ENCODE results near the gene CCR5.
"Not testable (repeated sequence)": the region's sequence is repeated elsewhere in the genome, so short reads cannot be mapped to it uniquely, and the experiment has no call there.

The CCR5 gene

DNA sequence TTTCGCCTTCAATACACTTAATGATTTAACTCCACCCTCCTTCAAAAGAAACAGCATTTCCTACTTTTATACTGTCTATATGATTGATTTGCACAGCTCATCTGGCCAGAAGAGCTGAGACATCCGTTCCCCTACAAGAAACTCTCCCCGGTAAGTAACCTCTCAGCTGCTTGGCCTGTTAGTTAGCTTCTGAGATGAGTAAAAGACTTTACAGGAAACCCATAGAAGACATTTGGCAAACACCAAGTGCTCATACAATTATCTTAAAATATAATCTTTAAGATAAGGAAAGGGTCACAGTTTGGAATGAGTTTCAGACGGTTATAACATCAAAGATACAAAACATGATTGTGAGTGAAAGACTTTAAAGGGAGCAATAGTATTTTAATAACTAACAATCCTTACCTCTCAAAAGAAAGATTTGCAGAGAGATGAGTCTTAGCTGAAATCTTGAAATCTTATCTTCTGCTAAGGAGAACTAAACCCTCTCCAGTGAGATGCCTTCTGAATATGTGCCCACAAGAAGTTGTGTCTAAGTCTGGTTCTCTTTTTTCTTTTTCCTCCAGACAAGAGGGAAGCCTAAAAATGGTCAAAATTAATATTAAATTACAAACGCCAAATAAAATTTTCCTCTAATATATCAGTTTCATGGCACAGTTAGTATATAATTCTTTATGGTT lies at the start of gene CCR5:
Gene CCR5 (plus strand): TSS at position 108 of the 680 bp plus-strand sequence. CDS start 1,957 bp downstream, outside the sequence.
- no peak for DNase-seq

DNA sequence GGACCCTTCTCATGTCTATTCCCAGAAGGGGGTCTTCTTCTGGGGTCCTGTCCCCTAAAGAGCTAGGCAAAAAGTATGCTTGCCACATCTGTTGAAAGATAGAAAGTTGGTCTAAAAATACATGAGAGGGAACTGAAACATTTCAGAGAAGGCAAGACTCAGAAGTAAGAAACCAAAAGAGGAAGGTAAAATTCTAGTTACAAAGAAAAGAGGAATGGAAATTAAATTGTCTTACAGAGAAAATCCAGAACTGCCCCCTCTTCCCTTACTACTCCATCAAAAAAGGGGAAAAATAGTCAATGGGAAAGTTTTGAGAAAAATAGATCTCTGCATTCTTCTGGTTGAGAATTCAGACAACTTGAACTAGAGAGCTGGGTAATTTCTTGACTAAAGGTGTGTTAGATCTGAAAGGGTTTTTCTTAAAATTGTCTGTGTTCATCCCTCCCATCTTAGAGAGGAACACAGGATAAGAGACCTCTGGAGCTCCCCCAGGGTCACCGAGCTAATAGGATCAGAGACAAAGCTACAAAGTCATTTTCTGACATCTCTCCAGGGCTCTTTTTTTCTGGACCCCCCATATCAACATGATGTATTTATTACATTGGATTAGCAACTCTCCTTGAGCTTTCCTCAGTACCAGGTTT lies 49.2 kb upstream of the CCR5 start:
- DNase-seq = no peak

DNA sequence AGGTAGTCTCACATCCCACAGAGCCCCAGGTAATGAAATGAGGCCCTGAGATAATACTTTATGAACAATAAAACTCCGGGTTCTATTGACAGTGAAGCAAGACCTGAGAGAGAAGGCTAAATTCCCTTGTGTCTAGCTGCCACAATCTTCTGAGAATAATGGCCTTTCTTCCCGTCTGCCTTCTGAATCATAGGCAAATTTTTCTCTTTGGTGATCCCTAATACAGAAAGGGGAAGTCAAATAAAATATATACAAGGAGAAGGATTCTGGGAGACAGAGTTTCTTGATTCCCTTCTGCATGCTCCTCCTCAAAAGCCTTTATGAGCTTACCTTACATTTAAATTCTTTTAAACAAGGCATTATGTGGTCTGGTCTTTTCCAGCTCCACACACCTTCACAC lies 46.7 kb upstream of the CCR5 start:
- no peak for DNase-seq

DNA sequence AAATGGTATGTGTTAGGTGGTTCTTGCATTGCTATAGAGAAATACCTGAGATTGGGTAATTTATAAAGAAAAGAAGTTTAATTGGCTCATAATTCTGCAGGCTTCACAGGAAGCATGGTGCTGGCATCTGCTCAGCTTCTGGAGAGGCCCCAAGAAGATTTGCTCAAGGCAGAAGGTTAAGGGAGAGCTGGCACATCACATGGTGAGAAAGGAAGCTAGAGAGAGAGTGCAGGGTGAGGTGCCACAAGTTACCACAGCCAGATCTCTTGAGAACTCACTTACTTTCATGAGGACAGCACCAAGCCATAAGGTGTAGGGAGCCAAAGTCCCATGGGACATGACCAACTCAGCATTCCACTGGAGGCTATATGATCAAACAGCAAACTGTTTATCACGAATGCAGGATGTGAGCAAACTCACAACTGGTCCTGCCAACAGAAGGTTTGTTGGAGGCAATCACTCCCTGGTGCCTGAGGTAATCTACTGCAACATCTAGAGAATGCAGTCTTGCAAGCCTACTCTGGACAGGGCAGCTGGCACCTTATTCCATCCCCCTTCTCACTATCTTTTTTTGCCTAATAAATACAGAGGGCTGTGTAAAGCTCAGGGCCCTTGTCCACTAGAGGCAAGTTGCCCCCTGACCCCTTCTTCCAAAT lies 45.0 kb upstream of the CCR5 start:
- no peak for DNase-seq

GRCh38 chr3:46330676-46331075 lies 40.1 kb upstream of the CCR5 start:
- not testable (repeated sequence) for DNase-seq

DNA sequence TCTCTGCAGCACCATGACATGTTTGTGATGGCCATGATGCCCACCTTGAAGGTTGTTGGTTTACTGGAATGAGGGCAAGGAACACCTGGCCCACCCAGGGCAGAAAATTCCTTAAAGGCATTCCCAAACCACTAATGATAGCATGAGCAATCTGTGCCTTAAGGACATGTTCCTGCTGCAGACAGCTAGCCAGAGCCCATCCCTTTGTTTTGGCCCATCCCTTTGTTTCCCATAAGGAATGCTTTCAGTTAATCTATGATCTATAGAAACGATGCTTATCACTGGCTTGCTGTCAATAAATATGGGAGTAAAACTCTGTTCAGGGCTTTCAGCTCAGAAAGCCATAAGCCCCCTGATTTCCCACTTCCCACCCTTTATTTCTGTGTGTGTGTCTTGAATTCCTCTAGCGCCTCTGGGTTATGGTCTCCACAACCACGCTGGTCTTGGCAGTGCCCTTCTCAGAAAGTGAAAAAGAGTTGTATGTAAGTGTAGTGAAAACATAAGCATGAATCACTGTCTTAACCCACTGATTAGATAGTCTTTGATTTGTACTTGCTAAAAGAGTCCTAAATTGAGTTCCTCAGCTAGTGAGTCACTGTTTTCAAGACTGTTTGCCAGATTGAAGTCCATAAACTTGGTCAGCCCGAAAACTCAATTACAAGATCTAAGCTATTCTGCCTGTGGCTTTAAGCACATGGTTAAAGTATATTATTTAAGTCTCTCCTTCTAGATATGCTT lies 35.8 kb upstream of the CCR5 start:
- no peak for DNase-seq

DNA sequence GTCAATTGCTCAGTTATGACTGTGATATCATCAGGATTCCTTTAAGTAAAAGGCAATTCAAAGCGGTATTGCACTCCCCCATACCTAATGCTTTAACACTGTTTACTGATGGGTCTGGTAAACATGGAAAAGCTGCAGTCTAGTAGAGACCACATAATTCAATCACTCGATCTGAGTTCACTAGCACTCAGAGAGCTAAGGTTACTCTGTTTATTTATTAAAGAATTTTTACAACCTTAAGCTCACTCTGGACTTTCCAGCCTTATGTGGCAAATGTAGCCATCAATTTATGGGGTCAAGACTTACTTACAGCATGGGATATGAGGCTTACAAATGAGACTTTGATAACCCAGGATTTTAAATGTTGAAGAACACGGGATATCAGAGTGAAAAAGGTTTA lies 35.2 kb upstream of the CCR5 start:
- no peak for DNase-seq

GRCh38 chr3:46337911-46338310 lies 32.8 kb upstream of the CCR5 start:
- DNase-seq = no peak

- DNase-seq = no peak
These were observed 31.9 kb upstream of the CCR5 start for GRCh38 chr3:46338840-46339239.

DNA sequence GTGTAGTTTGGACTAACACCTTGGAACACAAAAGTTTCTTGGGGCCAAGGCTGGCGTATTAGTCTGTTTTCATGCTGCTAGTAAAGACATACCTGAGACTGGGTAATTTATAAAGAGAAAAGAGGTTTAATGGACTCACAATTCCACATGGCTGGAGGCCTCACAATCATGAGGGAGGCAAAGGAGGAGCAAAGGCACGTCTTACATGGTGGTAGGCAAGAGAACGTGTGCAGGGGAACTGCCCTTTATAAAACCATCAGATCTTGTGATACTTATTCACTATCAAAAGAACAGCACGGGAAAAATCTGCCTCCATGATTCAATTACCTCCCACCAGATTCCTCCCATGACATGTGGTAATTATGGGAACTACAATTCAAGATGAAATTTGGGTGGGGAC lies 26.3 kb upstream of the CCR5 start:
- no peak for DNase-seq

DNA sequence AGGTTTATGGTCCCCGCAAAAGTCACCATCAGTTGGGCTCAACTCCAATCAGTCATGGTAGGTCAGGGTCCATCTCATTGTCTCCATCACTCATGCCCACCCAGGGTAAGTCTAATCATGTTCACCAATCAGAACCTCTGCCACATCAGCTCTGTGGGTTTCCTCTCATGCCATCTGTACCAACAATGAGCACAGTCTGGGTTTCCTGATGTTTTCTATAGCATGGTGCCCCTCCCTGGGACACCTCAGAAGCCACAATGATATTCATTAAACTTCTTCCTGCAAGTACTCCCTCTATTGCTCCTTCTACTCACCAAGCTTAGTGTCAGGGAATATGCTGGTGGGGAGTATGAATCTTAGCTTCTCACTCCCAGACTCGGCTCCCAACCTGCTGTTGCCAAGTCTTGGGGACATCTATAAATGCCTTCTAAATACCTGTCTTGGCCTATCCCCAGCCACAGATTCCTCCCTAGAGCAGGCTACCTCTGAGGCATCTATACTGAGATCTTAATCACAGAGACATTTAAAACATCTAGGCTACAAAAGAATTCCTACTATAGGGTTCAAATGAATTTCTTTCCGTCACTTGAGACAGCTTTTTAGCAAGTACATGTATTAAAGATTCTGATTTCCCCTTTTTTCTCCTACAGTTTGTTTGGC lies 21.8 kb upstream of the CCR5 start:
- no peak for DNase-seq

DNA sequence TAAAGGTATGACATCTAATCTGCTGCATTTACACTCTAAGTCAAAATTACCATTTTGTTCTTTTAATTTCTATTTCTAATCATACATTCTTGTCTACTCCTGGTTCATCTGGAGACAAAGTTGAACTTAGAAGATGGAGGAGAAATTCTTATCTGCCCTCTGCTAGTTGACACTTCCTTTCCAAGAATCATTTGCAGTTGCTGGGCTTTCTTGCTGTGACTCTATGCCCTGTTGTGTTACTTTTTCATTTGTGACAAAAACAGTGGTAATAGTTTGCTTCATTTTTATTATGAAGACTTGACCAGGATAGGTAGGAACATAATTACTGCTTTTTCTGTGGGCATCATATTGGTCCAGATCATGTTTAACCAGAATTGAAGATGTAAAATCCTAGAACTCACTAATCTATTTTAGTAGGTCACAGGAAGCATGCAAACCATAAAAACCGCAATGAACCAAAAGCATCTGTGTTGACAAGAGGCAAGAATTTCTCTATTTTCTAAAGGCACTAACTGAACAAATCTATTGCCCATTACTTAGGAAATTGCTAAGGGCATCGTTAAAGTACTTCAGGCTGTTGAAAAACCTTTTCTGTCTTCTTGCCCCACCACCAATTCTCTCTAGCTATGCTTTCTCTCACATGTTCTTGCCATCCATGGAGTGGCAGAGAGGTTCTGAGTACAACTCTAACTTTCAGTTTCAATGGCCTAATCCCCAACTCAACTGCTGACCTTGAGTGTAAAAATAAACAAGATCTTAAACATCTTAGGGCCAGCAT lies 21.1 kb upstream of the CCR5 start:
- no peak for DNase-seq

DNA sequence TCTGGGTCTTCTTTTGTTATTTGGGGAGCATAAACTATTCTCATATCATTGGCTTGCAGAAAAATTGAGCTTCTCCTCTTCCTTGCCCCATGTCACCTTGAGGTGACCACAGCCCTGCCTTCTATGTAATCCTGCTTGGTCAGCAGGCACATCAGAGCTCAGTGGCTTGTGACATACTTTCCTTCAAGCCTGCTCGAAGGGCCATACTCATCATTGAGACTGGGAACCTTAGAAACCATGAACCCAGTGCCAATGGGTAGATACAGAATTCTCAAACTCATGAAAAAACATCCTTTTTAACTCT lies 20.5 kb upstream of the CCR5 start:
- no peak for DNase-seq

DNA sequence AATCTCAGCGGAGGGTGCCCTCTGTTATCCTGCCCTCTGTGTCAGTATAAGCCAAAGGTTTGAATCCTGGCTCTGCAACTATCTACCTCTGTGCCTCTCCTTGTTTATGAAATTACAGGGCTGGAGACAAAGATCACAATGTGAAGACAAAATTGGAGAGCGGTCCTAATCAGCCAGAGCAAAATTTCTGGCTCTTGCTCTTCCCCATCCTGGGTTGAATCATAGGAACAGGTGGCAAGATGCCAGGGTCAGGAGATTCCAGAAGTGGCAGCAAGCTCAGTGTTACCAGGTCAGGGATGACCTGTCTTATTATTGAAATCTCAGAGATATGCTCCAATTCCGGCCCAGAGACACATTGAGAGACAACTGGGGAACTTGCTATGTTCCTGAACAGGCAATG lies 19.1 kb upstream of the CCR5 start:
- no peak for DNase-seq

DNA sequence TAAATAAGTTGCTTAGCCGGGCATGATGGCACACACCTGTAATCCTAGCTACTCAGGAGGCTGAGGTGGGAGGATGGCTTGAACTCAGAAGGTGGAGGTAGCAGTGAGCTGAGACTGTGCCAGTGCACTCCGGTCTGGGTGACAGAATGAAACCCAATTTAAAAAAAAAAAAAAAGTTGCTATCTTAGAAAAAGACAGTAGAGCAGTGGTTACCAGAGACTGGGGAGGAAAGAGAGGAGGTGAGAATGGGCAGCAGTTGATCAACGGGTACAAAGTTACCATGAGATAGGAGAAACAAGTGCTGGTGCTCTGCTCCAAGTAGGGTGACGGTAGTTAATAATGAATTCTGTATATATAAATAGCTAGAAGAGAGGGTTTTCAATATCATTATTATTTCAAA lies 17.7 kb upstream of the CCR5 start:
- DNase-seq = no peak

- no peak for DNase-seq
These were observed 16.9 kb upstream of the CCR5 start, which contains the start of gene CCR2 for GRCh38 chr3:46353647-46354410. CCR2 (plus strand) TSS chr3:46354111; CDS start chr3:46357528, 3,417 bp downstream.

- DNase-seq = no peak
These were observed 16.3 kb upstream of the CCR5 start for GRCh38 chr3:46354478-46354877.

DNA sequence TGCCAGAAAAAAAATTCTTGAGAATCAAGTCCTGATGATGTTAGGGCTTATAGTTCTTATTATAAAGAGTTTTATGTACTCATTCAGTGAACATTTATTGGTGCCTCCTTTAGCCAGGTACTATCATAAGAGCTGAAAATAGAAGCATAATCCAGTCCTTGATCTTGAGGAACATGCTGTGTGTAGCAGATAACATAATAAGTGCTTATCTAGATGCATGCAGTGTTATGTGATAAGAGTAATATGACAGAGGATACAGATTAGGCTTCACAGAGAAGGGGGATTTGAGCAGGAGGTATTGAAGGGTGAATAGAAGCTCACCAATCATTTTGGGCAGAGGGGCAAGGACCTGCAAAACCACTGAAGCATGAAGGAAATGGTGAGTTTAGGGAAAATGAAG lies 15.8 kb upstream of the CCR5 start:
- no peak for DNase-seq

DNA sequence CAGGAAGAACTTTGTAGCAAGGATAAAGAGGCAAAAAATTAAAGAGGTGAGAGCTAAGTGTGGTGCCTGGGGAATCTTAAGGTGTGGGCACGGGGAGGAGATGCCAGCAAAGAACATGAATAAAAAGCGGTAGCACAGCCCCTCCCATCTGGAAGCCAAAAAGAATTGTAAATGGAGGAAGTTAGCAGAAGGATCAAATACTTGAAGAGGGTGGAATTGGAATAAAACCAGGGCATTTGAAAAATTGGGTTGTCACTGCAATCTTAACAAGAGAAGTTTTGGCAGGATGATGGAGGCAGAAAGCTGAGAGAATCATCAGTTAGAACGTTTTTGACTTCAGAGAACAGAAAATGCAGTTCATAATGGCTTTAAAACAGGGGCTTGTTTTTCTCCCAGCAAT lies 14.5 kb upstream of the CCR5 start:
- DNase-seq = no peak

DNA sequence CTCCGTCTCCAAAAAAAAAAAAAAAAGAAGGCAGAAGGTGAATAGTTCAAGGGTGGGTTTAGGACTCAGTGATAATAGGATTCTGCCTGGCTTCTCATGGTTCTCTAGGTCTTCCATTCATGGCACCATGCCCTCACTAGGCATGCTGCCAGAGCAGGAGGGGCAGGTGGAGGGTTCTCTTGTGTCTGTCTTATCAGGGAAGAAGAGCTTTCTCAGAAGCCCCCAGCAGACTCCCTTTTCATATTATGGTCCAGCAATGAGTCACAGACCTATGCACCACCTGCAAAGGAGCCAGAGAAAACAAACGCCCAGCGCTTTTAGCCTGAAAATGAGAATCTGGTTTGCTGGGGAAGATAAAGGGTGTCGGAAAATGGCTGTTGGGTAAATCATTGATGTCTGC lies 13.8 kb upstream of the CCR5 start:
- no peak for DNase-seq

DNA sequence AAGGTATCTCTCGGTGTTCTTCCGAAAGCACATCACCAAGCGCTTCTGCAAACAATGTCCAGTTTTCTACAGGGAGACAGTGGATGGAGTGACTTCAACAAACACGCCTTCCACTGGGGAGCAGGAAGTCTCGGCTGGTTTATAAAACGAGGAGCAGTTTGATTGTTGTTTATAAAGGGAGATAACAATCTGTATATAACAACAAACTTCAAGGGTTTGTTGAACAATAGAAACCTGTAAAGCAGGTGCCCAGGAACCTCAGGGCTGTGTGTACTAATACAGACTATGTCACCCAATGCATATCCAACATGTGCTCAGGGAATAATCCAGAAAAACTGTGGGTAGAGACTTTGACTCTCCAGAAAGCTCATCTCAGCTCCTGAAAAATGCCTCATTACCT lies 12.3 kb upstream of the CCR5 start:
- no peak for DNase-seq
